Measurements from ENCODE around the gene ADISSP.

ADISSP gene

DNA sequence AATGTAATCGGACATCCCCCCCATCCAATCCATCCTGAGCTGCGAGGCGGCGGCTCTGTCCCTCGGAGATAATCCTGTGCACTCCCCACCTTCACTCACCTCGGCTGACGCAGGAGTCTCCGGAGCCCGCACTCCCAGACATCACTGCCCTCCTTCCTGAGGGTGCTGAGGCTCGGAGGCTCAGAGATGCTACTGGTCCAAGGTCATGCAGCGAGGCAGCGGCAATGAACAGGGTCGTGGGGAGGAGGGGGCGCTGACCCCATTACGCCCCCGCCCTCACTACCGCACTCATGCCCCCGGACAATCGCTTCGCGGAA lies 485 bp downstream of the ADISSP start:
- peak; percentile 37 for DNase-seq
- Mint-ChIP-seq H3K27ac (no peak overlapping the region), H3K36me3 (ENCODE audit: low read depth) (no peaks in the 10 kb centered on the region), H3K4me3 (peak overlapping the region; percentile 85), H3K4me1 (peaks cover 49% of the 10 kb centered on the region), H3K9me3 (no peaks in the 10 kb centered on the region), H3K27me3 (ENCODE audit: low read depth, poor library complexity) (peaks cover 3% of the 10 kb centered on the region)
- TF ChIP-seq, protein P1, sequence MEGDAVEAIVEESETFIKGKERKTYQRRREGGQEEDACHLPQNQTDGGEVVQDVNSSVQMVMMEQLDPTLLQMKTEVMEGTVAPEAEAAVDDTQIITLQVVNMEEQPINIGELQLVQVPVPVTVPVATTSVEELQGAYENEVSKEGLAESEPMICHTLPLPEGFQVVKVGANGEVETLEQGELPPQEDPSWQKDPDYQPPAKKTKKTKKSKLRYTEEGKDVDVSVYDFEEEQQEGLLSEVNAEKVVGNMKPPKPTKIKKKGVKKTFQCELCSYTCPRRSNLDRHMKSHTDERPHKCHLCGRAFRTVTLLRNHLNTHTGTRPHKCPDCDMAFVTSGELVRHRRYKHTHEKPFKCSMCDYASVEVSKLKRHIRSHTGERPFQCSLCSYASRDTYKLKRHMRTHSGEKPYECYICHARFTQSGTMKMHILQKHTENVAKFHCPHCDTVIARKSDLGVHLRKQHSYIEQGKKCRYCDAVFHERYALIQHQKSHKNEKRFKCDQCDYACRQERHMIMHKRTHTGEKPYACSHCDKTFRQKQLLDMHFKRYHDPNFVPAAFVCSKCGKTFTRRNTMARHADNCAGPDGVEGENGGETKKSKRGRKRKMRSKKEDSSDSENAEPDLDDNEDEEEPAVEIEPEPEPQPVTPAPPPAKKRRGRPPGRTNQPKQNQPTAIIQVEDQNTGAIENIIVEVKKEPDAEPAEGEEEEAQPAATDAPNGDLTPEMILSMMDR (IDR thresholded peaks at IDR 0.05) = no peak

GRCh38 chr20:3766422-3767109 lies 987 bp downstream of the ADISSP start:
- peak overlapping the region; percentile 85 for H3K4me3 Mint-ChIP-seq
- H3K27me3 Mint-ChIP-seq (ENCODE audit: low read depth, poor library complexity) = peaks cover 3% of the 10 kb centered on the region
- TF ChIP-seq, protein P1 (IDR thresholded peaks at IDR 0.05) = no peak
- no peak for DNase-seq
- peaks cover 4% of the 10 kb centered on the region for H3K36me3 Mint-ChIP-seq (ENCODE audit: low read depth)
- H3K4me1 Mint-ChIP-seq = peaks cover 53% of the 10 kb centered on the region
- H3K27ac Mint-ChIP-seq = no peak overlapping the region
- H3K9me3 Mint-ChIP-seq = no peaks in the 10 kb centered on the region

DNA sequence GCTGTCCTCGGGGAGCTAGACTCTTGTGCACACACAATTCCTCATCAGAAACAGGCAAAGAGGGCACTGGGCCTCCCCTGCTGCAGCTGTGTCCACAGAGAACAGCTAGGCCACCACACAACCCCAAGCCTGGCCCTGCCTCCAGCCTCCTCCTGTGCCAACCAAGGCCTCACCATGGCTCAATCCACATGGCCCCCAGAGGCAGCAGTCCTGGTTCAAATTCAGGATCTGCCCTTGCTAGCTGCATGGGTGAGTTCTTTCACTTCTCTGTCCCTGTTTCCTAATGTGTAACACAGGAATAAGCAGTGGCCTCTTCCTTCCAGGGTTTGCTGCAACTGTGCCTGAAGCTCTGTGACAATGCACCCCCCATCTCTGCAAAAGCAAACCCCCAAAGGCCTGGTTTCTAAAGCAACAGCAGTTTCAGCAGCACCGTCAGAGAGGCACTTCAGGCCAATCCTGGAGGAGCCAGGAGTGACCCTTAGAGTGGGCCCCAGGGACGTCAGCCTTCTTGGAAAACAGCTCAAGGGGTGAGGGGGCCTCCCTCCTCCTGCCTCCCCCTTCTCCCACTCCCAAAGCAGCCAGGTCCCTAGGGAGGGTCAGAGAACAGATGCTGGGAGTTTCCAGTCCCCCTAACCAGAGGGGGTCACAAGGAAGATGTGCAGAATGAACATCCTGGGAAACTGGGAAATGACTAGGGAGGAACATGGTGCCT lies 2.2 kb downstream of the ADISSP start:
- H3K4me1 Mint-ChIP-seq = peaks cover 64% of the 10 kb centered on the region
- peak overlapping the region; percentile 85 for H3K4me3 Mint-ChIP-seq
- peak overlapping the region; percentile 88 for H3K27ac Mint-ChIP-seq
- H3K36me3 Mint-ChIP-seq (ENCODE audit: low read depth) = peaks cover 6% of the 10 kb centered on the region
- TF ChIP-seq, protein P1 (IDR thresholded peaks at IDR 0.05) = no peak
- peaks cover 3% of the 10 kb centered on the region for H3K27me3 Mint-ChIP-seq (ENCODE audit: low read depth, poor library complexity)
- H3K9me3 Mint-ChIP-seq = no peaks in the 10 kb centered on the region
- no peak for DNase-seq

- H3K9me3 Mint-ChIP-seq = no peaks in the 10 kb centered on the region
- H3K4me3 Mint-ChIP-seq = no peak overlapping the region
- H3K27me3 Mint-ChIP-seq (ENCODE audit: low read depth, poor library complexity) = peaks cover 3% of the 10 kb centered on the region
- H3K36me3 Mint-ChIP-seq (ENCODE audit: low read depth) = peaks cover 6% of the 10 kb centered on the region
- H3K4me1 Mint-ChIP-seq = peaks cover 71% of the 10 kb centered on the region
- H3K27ac Mint-ChIP-seq = no peak overlapping the region
- TF ChIP-seq, protein P1 (IDR thresholded peaks at IDR 0.05) = no peak
- DNase-seq = no peak
Measured at GRCh38 chr20:3764659-3765058, 2.9 kb downstream of the ADISSP start.

DNA sequence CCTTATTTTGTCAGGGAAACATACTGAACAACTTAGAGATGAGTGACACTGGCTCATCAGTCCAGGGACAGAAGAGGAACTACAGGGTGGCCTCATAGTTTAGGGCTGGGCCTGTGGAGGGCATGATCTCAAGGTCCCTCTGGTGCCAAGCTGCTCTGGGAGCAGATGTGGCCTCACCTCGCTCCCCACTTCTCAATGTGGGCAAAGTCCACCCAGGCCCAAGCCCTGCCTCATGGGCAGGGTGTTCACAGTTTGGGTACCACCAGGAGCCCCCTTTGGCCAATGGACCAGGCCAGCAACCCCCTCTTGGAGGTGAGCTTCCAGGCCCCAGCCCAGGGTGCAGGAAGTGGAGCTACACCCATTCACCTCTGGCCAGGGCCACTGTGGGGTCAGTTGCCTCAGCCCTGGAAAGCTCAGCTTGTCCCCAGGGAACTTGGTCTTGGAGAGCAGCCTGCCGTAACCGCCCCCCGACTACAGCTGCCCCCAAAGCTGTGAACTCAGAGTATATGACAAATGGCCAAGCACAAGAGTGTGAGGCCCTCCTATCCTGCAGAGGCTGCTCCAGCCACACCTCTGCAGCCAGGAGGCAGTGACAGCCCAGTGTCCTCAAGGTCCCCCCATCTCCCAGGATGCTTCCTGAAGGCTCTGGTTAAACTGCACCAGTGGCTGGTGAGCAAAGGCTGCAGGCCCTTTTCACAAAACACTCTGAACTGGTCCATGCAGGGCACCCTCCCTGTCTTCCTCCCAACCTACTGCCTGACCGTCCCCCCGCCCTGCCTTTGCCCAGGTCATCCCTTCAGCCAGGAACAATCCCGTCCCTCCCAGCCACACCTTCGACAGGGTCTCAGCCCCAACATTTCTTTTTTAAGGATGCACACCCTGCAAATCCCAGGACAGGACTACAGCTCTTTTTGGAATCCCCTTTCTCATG lies 3.6 kb downstream of the ADISSP start:
- Mint-ChIP-seq H3K4me3 (no peak overlapping the region), H3K27me3 (ENCODE audit: low read depth, poor library complexity) (peaks cover 3% of the 10 kb centered on the region), H3K36me3 (ENCODE audit: low read depth) (peaks cover 6% of the 10 kb centered on the region), H3K9me3 (no peaks in the 10 kb centered on the region), H3K4me1 (peaks cover 73% of the 10 kb centered on the region), H3K27ac (no peak overlapping the region)
- TF ChIP-seq, protein P1 (IDR thresholded peaks at IDR 0.05) = no peak
- no peak for DNase-seq
